ENCODE results near the gene FAM114A1. TPM values are rescaled to one million over a fixed set of nuclear protein-coding genes. Genes with fewer than 3 reads are reported as not detected.
"Not testable (repeated sequence)": the region's sequence is repeated elsewhere in the genome, so short reads cannot be mapped to it uniquely, and the experiment has no call there.

FAM114A1 gene
- total RNA-seq, 6 experiments from 2014 or later = 55.3 to 88.9 (median 69.4) TPM

GRCh38 chr4:38955957-38956356, 88.4 kb downstream of the FAM114A1 start:
- no peak for ATAC-seq
- no peak overlapping the region for H3K4me3 ChIP-seq
- intact Hi-C loops (cut with DNase I) = no loop called here
- no peak for DNase-seq
- no peaks in the 10 kb centered on the region for H3K36me3 ChIP-seq
- peaks cover 0 to 11% (median 4%) of the 10 kb centered on the region in 4 donors for H3K4me1 ChIP-seq
- H3K27me3 ChIP-seq = no peaks in the 10 kb centered on the region
- WGBS (ENCODE audit: insufficient coverage, low coverage, low lambda C conversion rate, missing lambda C conversion rate) = 90% methylated on average over 4 of the region's 4 CpGs
- no peaks in the 10 kb centered on the region for H3K9me3 ChIP-seq
- H3K27ac ChIP-seq = no peak overlapping the region
- TF ChIP-seq POLR2A (IDR thresholded peaks at IDR 0.05) = no peak
- TF ChIP-seq, protein P1, sequence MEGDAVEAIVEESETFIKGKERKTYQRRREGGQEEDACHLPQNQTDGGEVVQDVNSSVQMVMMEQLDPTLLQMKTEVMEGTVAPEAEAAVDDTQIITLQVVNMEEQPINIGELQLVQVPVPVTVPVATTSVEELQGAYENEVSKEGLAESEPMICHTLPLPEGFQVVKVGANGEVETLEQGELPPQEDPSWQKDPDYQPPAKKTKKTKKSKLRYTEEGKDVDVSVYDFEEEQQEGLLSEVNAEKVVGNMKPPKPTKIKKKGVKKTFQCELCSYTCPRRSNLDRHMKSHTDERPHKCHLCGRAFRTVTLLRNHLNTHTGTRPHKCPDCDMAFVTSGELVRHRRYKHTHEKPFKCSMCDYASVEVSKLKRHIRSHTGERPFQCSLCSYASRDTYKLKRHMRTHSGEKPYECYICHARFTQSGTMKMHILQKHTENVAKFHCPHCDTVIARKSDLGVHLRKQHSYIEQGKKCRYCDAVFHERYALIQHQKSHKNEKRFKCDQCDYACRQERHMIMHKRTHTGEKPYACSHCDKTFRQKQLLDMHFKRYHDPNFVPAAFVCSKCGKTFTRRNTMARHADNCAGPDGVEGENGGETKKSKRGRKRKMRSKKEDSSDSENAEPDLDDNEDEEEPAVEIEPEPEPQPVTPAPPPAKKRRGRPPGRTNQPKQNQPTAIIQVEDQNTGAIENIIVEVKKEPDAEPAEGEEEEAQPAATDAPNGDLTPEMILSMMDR (IDR thresholded peaks at IDR 0.05) = no peak

- no peak for TF ChIP-seq POLR2A (IDR thresholded peaks at IDR 0.05)
- TF ChIP-seq, protein P1 (IDR thresholded peaks at IDR 0.05) = no peak
- peak in 3 of 4 donors; percentile 26 to 67 (median 50) for ATAC-seq
- Histone ChIP-seq H3K4me3 (no peak overlapping the region), H3K27me3 (no peaks in the 10 kb centered on the region), H3K36me3 (no peaks in the 10 kb centered on the region), H3K27ac (no peak overlapping the region), H3K9me3 (no peaks in the 10 kb centered on the region), H3K4me1 (peaks cover 0 to 9% (median 3%) of the 10 kb centered on the region in 4 donors)
- intact Hi-C loops (cut with DNase I) = no loop called here
- DNase-seq = no peak
- 32% methylated on average over 5 of the region's 5 CpGs for WGBS (ENCODE audit: insufficient coverage, low coverage, low lambda C conversion rate, missing lambda C conversion rate)
Observed at GRCh38 chr4:38957261-38957815, 89.7 kb downstream of the FAM114A1 start.

GRCh38 chr4:38957893-38958292, 90.3 kb downstream of the FAM114A1 start:
- no peak overlapping the region for H3K27ac ChIP-seq
- DNase-seq (no peak), ATAC-seq (no peak)
- H3K4me1 ChIP-seq = peaks cover 0 to 9% (median 3%) of the 10 kb centered on the region in 4 donors
- TF ChIP-seq, protein P1 (IDR thresholded peaks at IDR 0.05) = no peak
- no peak for TF ChIP-seq POLR2A (IDR thresholded peaks at IDR 0.05)
- H3K9me3 ChIP-seq = no peaks in the 10 kb centered on the region
- no peak overlapping the region for H3K4me3 ChIP-seq
- no peaks in the 10 kb centered on the region for H3K36me3 ChIP-seq
- 78% methylated on average over 3 of the region's 3 CpGs for WGBS (ENCODE audit: insufficient coverage, low coverage, low lambda C conversion rate, missing lambda C conversion rate)
- H3K27me3 ChIP-seq = no peaks in the 10 kb centered on the region
- intact Hi-C loops (cut with DNase I) = no loop called here

- ATAC-seq (no peak), DNase-seq (no peak)
- peaks cover 0 to 9% (median 3%) of the 10 kb centered on the region in 4 donors for H3K4me1 ChIP-seq
- H3K36me3 ChIP-seq = no peaks in the 10 kb centered on the region
- TF ChIP-seq POLR2A (IDR thresholded peaks at IDR 0.05) = no peak
- TF ChIP-seq, protein P1 (IDR thresholded peaks at IDR 0.05) = no peak
- 85% methylated on average over 4 of the region's 4 CpGs for WGBS (ENCODE audit: insufficient coverage, low coverage, low lambda C conversion rate, missing lambda C conversion rate)
- no peaks in the 10 kb centered on the region for H3K9me3 ChIP-seq
- no peak overlapping the region for H3K4me3 ChIP-seq
- no peaks in the 10 kb centered on the region for H3K27me3 ChIP-seq
- no peak overlapping the region for H3K27ac ChIP-seq
- intact Hi-C loops (cut with DNase I) = no loop called here
Observed at GRCh38 chr4:38958453-38959190, 91.0 kb downstream of the FAM114A1 start.

DNA sequence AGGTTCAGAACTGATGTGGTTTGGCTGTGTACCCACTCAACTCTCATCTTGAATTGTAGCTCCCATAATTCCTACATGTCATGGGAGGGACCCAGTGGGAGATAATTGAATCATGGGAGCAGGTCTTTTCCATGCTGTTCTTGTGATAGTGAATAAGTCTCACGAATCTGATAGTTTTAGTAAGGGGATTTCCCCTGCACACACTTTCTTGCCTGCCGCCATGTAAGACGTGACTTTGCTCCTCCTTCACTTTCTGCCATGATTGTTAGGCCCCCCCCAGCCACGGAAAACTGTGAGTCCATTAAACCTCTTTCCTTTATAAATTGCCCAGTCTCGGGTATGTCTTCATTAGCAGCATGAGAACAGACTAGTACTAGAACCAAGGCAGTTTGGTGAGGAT, 91.6 kb downstream of the FAM114A1 start:
- H3K27me3 ChIP-seq; DNase-seq; H3K9me3 ChIP-seq; H3K27ac ChIP-seq; intact Hi-C loops (cut with DNase I); ATAC-seq; H3K36me3 ChIP-seq; H3K4me1 ChIP-seq; H3K4me3 ChIP-seq: not testable (repeated sequence)
- WGBS (ENCODE audit: insufficient coverage, low coverage, low lambda C conversion rate, missing lambda C conversion rate) = 94% methylated on average over 5 of the region's 5 CpGs

Data from right lobe of liver (tissue), 6 donors.